GM21576 (cell line): ENCODE data around the gene SMURF1.

Experiments used
- ATAC-seq: cut with Tn5 transposase; IDR thresholded peaks from one replicate; pipeline ENCODE4 v1.9.1; 2021; ENCODE audit warnings: mild to moderate bottlenecking, moderate library complexity; ENCODE audit not compliant: unreplicated experiment

Gene SMURF1

GRCh38 chr7:99141841-99142726, 1.8 kb downstream of the SMURF1 start:
- no peak for ATAC-seq

GRCh38 chr7:99141334-99141733, 2.6 kb downstream of the SMURF1 start:
- ATAC-seq: no peak

GRCh38 chr7:99140813-99141212, 3.1 kb downstream of the SMURF1 start:
- ATAC-seq: no peak

GRCh38 chr7:99139036-99139435, 4.9 kb downstream of the SMURF1 start:
- ATAC-seq: no peak

- no peak for ATAC-seq
Observed at GRCh38 chr7:99137411-99138180, 6.3 kb downstream of the SMURF1 start.

GRCh38 chr7:99135938-99136337, 8.0 kb downstream of the SMURF1 start:
- ATAC-seq: no peak

GRCh38 chr7:99133766-99134564, 9.9 kb downstream of the SMURF1 start:
- ATAC-seq: no peak

- no peak for ATAC-seq
Observed at GRCh38 chr7:99132595-99133321, 11.2 kb downstream of the SMURF1 start.

GRCh38 chr7:99131290-99131689, 12.6 kb downstream of the SMURF1 start:
- no peak for ATAC-seq

- ATAC-seq: no peak
Observed at GRCh38 chr7:99129536-99129935, 14.4 kb downstream of the SMURF1 start.

GRCh38 chr7:99129001-99129400, 14.9 kb downstream of the SMURF1 start:
- ATAC-seq: no peak

- ATAC-seq: no peak
Observed at GRCh38 chr7:99128076-99128950, 15.6 kb downstream of the SMURF1 start.

GRCh38 chr7:99127636-99128035, 16.3 kb downstream of the SMURF1 start:
- no peak for ATAC-seq

GRCh38 chr7:99126921-99127553, 16.9 kb downstream of the SMURF1 start:
- no peak for ATAC-seq

- no peak for ATAC-seq
Observed at GRCh38 chr7:99125505-99125865, 18.4 kb downstream of the SMURF1 start.

GRCh38 chr7:99124751-99125504, 19.0 kb downstream of the SMURF1 start:
- no peak for ATAC-seq

GRCh38 chr7:99124236-99124635, 19.7 kb downstream of the SMURF1 start:
- no peak for ATAC-seq

- no peak for ATAC-seq
Observed at GRCh38 chr7:99123571-99124033, 20.3 kb downstream of the SMURF1 start.
